GM12878 (cell line): Measurements from ENCODE around the gene NUP93. TPM values are rescaled to one million over a fixed set of nuclear protein-coding genes. Genes with fewer than 3 reads are reported as not detected.

Experiments used
- DPF2 ChIP-seq: fragments of 450-650 bp; IDR thresholded peaks from 2 replicates; pipeline ENCODE4 v1.6.1; 2017; ENCODE audit warnings: mild to moderate bottlenecking
- EGR1 ChIP-seq, 2 experiments: IDR thresholded peaks; 1 replicate in 1 of 2; 2 replicates in 1 of 2; pipeline ENCODE4 v1.6.1; 2011 to 2012; ENCODE audit warnings: low read depth in 2 of 2, low read length in 2 of 2, borderline replicate concordance in 1 of 2, mild to moderate bottlenecking in 1 of 2, moderate library complexity in 1 of 2
- EP300 ChIP-seq, 2 experiments: fragments of 150-350 bp in 1 of 2; IDR thresholded peaks; 2 replicates each; pipeline ENCODE4 v1.6.1; 2011 to 2012; ENCODE audit warnings: low read depth in 2 of 2, low read length in 2 of 2, borderline replicate concordance in 1 of 2, improper control_type of control experiment in 1 of 2, inconsistent platforms in 1 of 2; ENCODE audit not compliant: control insufficient read depth in 1 of 2
- ETV6 ChIP-seq, 2 experiments: fragments of 450-650 bp in 1 of 2; IDR thresholded peaks in 1 of 2; conservative IDR thresholded peaks in 1 of 2; 2 replicates each; pipeline ENCODE4 v1.6.1; 2014; ENCODE audit warnings: antibody characterized with exemption in 1 of 2, borderline replicate concordance in 1 of 2, low read depth in 1 of 2, mild to moderate bottlenecking in 1 of 2, moderate library complexity in 1 of 2
- FOS ChIP-seq: IDR thresholded peaks from 3 replicates; pipeline ENCODE4 v1.6.1; 2011; ENCODE audit warnings: borderline replicate concordance; ENCODE audit not compliant: insufficient read length; ENCODE audit errors: extremely low read depth
- HDGF ChIP-seq: fragments of 450-650 bp; IDR thresholded peaks from 2 replicates; pipeline ENCODE4 v1.6.1; 2016; ENCODE audit warnings: antibody characterized with exemption
- IKZF2 ChIP-seq, 2 experiments: fragments of 450-650 bp; IDR thresholded peaks; 2 replicates each; pipeline ENCODE4 v1.6.1; 2017; ENCODE audit warnings: mild to moderate bottlenecking in 2 of 2, moderate library complexity in 2 of 2
- POU2F2 ChIP-seq: IDR thresholded peaks from 3 replicates; pipeline ENCODE4 v1.6.1; 2011; ENCODE audit warnings: low read depth, mild to moderate bottlenecking, low read length, borderline replicate concordance
- RAD51 ChIP-seq: fragments of 450-650 bp; IDR thresholded peaks from 2 replicates; pipeline ENCODE4 v1.6.1; 2016; ENCODE audit warnings: moderate library complexity, mild to moderate bottlenecking, inconsistent platforms
- RCOR1 ChIP-seq: conservative IDR thresholded peaks from 2 replicates; pipeline ENCODE4 v1.6.1; 2012; ENCODE audit warnings: low read depth, low read length, improper control_type of control experiment
- SMAD5 ChIP-seq: IDR thresholded peaks from 2 replicates; pipeline ENCODE4 v1.6.1; 2016; ENCODE audit warnings: antibody characterized with exemption, low read depth
- SMARCA5 ChIP-seq: fragments of 450-650 bp; IDR thresholded peaks from 2 replicates; pipeline ENCODE4 v1.6.1; 2017; ENCODE audit warnings: mild to moderate bottlenecking
- WRNIP1 ChIP-seq: IDR thresholded peaks from 2 replicates; pipeline ENCODE4 v1.6.1; 2011; ENCODE audit warnings: low read depth, low read length, improper control_type of control experiment, borderline replicate concordance
- YBX1 ChIP-seq: fragments of 450-650 bp; IDR thresholded peaks from 2 replicates; pipeline ENCODE4 v1.6.1; 2016; ENCODE audit warnings: antibody characterized with exemption
- ZBED1 ChIP-seq: IDR thresholded peaks from 2 replicates; pipeline ENCODE4 v1.6.1; 2016; ENCODE audit warnings: borderline replicate concordance
- ZNF274 ChIP-seq: IDR thresholded peaks from one replicate; pipeline ENCODE4 v1.8.0; 2011; ENCODE audit not compliant: insufficient read length, insufficient read depth
- polyA plus RNA-seq, 11 experiments: library from polyadenylated mRNA; depleted of rRNA in 4 of 11; unstranded in 6 of 11; stranded (reverse) in 5 of 11; fragments of >200 nt; fragmentation: Nextera tagmentation in 4 of 11; fragmentation: Illumina TruSeq in 1 of 11; extraction: Ambion mirVana in 4 of 11; extraction: Trizol in 1 of 11; gene quantifications; 1 replicate in 1 of 11; 2 replicates in 10 of 11; pipeline versions ENCODE4 v1.2.1 to v1.2.3, GENCODE V29; 2011 to 2016; ENCODE audit warnings: inconsistent platforms in 2 of 11, missing spikeins in 2 of 11, low read depth in 1 of 11
- total RNA-seq, 4 experiments: library from RNA; depleted of rRNA in 3 of 4; stranded (reverse); fragments of >200 nt in 3 of 4; fragmentation: Illumina TruSeq in 1 of 4; extraction: Trizol in 1 of 4; gene quantifications; 2 replicates each; pipeline versions ENCODE4 v1.2.1 to v1.2.3, GENCODE V29; 2013 to 2021
- TF ChIP-seq, protein P1 (sequence below): fragments of 450-650 bp; IDR thresholded peaks from 2 replicates; pipeline ENCODE4 v1.6.1; 2018; ENCODE audit warnings: mild to moderate bottlenecking, low read depth, moderate library complexity; ENCODE audit not compliant: partially characterized antibody
- TF ChIP-seq, protein P2 (sequence below): fragments of 450-650 bp; IDR thresholded peaks from 2 replicates; pipeline ENCODE4 v1.6.1; 2014; ENCODE audit warnings: mild to moderate bottlenecking
- TF ChIP-seq, protein P3 (sequence below): fragments of 450-650 bp; IDR thresholded peaks from 2 replicates; pipeline ENCODE4 v1.6.1; 2017; ENCODE audit warnings: low read depth, mild to moderate bottlenecking, moderate library complexity
- TF ChIP-seq, protein P4 (sequence below): fragments of 450-650 bp; IDR thresholded peaks from 2 replicates; pipeline ENCODE4 v1.6.1; 2017; ENCODE audit warnings: borderline replicate concordance
- TF ChIP-seq, protein P5 (sequence below): IDR thresholded peaks from 2 replicates; pipeline ENCODE4 v1.6.1; 2012; ENCODE audit warnings: low read depth, low read length, improper control_type of control experiment

NUP93 gene
- total and polyA plus RNA-seq, 10 of the 15 experiments (the other 5 are each of a cell fraction or from before 2014, with no cell fraction given): 82.2 to 175 (median 101) TPM

DNA sequence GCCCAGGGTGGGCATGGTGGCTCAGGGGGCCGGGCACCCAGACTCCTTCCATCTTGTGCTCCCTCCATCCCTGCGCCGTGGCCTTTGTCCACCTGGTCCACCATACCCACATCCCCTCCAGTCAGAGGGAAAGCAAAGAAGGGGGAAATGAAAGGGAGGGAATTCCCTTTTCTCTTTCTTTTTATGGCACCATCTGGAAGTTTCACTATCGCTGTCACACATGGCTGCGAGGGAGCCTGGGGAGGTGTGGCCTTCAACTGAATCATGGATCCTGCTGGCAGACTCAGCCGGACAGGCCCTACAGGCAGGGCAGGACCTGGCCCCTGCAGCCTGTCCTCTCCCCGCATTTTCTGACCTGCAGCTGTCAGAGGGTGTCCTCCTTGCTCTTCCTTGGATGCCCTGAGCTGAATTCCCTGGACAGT lies 141.3 kb downstream of the NUP93 start (continued):
- TF ChIP-seq, protein P1, sequence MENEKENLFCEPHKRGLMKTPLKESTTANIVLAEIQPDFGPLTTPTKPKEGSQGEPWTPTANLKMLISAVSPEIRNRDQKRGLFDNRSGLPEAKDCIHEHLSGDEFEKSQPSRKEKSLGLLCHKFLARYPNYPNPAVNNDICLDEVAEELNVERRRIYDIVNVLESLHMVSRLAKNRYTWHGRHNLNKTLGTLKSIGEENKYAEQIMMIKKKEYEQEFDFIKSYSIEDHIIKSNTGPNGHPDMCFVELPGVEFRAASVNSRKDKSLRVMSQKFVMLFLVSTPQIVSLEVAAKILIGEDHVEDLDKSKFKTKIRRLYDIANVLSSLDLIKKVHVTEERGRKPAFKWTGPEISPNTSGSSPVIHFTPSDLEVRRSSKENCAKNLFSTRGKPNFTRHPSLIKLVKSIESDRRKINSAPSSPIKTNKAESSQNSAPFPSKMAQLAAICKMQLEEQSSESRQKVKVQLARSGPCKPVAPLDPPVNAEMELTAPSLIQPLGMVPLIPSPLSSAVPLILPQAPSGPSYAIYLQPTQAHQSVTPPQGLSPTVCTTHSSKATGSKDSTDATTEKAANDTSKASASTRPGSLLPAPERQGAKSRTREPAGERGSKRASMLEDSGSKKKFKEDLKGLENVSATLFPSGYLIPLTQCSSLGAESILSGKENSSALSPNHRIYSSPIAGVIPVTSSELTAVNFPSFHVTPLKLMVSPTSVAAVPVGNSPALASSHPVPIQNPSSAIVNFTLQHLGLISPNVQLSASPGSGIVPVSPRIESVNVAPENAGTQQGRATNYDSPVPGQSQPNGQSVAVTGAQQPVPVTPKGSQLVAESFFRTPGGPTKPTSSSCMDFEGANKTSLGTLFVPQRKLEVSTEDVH: no peak
- TF ChIP-seq SMAD5 (no peak), ZNF274 (no peak), IKZF2 (IDR thresholded peaks at IDR 0.05) (peak; percentile 94 to 95), WRNIP1 (no peak), RCOR1 (no peak), POU2F2 (peak; percentile 68; the same call in 1 of the 3 replicates), HDGF (0 out of 2 replicates have a peak, but pooled peaks have one; percentile 47), YBX1 (no peak), EGR1 (IDR thresholded peaks at IDR 0.05; ENCODE audit: borderline replicate concordance in 1 of 2, low read depth in 2 of 2, low read length in 2 of 2) (no peak; a peak in 1 of 3 replicates), EP300 (IDR thresholded peaks at IDR 0.05; ENCODE audit: borderline replicate concordance in 1 of 2, control insufficient read depth in 1 of 2, low read depth in 2 of 2, low read length in 2 of 2) (peak; percentile 70 to 83), FOS (no peak), ZBED1 (peak; percentile 98), SMARCA5 (0 out of 2 replicates have a peak, but pooled peaks have one; percentile 7), ETV6 (conservative IDR thresholded peaks at IDR 0.05 in 1 of 2, IDR thresholded peaks at IDR 0.05 in 1 of 2; ENCODE audit: borderline replicate concordance in 1 of 2, low read depth in 1 of 2) (peak in 1 of 2 experiments; percentile 82; a peak in 2 of 4 replicates), RAD51 (no peak), DPF2 (peak; percentile 87)
- TF ChIP-seq, protein P2, sequence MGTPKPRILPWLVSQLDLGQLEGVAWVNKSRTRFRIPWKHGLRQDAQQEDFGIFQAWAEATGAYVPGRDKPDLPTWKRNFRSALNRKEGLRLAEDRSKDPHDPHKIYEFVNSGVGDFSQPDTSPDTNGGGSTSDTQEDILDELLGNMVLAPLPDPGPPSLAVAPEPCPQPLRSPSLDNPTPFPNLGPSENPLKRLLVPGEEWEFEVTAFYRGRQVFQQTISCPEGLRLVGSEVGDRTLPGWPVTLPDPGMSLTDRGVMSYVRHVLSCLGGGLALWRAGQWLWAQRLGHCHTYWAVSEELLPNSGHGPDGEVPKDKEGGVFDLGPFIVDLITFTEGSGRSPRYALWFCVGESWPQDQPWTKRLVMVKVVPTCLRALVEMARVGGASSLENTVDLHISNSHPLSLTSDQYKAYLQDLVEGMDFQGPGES: no peak
- TF ChIP-seq, protein P3, sequence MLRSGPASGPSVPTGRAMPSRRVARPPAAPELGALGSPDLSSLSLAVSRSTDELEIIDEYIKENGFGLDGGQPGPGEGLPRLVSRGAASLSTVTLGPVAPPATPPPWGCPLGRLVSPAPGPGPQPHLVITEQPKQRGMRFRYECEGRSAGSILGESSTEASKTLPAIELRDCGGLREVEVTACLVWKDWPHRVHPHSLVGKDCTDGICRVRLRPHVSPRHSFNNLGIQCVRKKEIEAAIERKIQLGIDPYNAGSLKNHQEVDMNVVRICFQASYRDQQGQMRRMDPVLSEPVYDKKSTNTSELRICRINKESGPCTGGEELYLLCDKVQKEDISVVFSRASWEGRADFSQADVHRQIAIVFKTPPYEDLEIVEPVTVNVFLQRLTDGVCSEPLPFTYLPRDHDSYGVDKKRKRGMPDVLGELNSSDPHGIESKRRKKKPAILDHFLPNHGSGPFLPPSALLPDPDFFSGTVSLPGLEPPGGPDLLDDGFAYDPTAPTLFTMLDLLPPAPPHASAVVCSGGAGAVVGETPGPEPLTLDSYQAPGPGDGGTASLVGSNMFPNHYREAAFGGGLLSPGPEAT: peak; percentile 91
- TF ChIP-seq, protein P4, sequence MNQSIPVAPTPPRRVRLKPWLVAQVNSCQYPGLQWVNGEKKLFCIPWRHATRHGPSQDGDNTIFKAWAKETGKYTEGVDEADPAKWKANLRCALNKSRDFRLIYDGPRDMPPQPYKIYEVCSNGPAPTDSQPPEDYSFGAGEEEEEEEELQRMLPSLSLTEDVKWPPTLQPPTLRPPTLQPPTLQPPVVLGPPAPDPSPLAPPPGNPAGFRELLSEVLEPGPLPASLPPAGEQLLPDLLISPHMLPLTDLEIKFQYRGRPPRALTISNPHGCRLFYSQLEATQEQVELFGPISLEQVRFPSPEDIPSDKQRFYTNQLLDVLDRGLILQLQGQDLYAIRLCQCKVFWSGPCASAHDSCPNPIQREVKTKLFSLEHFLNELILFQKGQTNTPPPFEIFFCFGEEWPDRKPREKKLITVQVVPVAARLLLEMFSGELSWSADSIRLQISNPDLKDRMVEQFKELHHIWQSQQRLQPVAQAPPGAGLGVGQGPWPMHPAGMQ: no peak
- TF ChIP-seq, protein P5, sequence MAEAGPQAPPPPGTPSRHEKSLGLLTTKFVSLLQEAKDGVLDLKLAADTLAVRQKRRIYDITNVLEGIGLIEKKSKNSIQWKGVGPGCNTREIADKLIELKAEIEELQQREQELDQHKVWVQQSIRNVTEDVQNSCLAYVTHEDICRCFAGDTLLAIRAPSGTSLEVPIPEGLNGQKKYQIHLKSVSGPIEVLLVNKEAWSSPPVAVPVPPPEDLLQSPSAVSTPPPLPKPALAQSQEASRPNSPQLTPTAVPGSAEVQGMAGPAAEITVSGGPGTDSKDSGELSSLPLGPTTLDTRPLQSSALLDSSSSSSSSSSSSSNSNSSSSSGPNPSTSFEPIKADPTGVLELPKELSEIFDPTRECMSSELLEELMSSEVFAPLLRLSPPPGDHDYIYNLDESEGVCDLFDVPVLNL: no peak
